Activated T-helper 9 cell treated with anti-CD3 and anti-CD28 coated beads, Interleukin-2, amount 50 U/mL, for 16 hours (primary cell): Measurements from ENCODE around the gene GNG7.
A peak's percentile ranks its signal among the peaks of the same experiment; 100 is the strongest.
"Not testable (repeated sequence)": the region's sequence is repeated elsewhere in the genome, so short reads cannot be mapped to it uniquely, and the experiment has no call there.

ENCODE experiments used
- DNase-seq: peaks from one replicate; pipeline ENCODE4 v3.0.0-alpha.2; 2020; ENCODE audit warnings: low read depth

GNG7 gene

GRCh38 chr19:2619076-2619475 is 83.4 kb downstream of the GNG7 start:
- DNase-seq, result no peak

- peak; percentile 77 for DNase-seq
Measured at GRCh38 chr19:2618611-2619010, 83.9 kb downstream of the GNG7 start.

- DNase-seq, result no peak
Measured at GRCh38 chr19:2617393-2618165, 84.9 kb downstream of the GNG7 start.

GRCh38 chr19:2616741-2617392 is 85.6 kb downstream of the GNG7 start:
- DNase-seq, result no peak

- DNase-seq, result no peak
Measured at GRCh38 chr19:2615782-2616181, 86.7 kb downstream of the GNG7 start.

GRCh38 chr19:2613507-2614295 is 88.8 kb downstream of the GNG7 start:
- peak; percentile 50 for DNase-seq

- no peak for DNase-seq
Measured at GRCh38 chr19:2612619-2613249, 89.8 kb downstream of the GNG7 start.

GRCh38 chr19:2611483-2612464 is 90.7 kb downstream of the GNG7 start:
- DNase-seq, result no peak

- peak; percentile 81 for DNase-seq
Measured at GRCh38 chr19:2610637-2611482, 91.6 kb downstream of the GNG7 start.

- no peak for DNase-seq
Measured at GRCh38 chr19:2609389-2610116, 92.9 kb downstream of the GNG7 start.

GRCh38 chr19:2609034-2609388 is 93.5 kb downstream of the GNG7 start:
- not testable (repeated sequence) for DNase-seq

- DNase-seq, result no peak
Measured at GRCh38 chr19:2608602-2608922, 93.9 kb downstream of the GNG7 start.

- DNase-seq, result peak; percentile 84
Measured at GRCh38 chr19:2607712-2608601, 94.5 kb downstream of the GNG7 start.

GRCh38 chr19:2606774-2607173 is 95.7 kb downstream of the GNG7 start:
- not testable (repeated sequence) for DNase-seq

- DNase-seq, result not testable (repeated sequence)
Measured at GRCh38 chr19:2605889-2606288, 96.6 kb downstream of the GNG7 start.

GRCh38 chr19:2604747-2605329 is 97.7 kb downstream of the GNG7 start:
- DNase-seq, result no peak

GRCh38 chr19:2603334-2603733 is 99.2 kb downstream of the GNG7 start:
- DNase-seq, result no peak
